ENCODE results near the gene INKA2.

DNA sequence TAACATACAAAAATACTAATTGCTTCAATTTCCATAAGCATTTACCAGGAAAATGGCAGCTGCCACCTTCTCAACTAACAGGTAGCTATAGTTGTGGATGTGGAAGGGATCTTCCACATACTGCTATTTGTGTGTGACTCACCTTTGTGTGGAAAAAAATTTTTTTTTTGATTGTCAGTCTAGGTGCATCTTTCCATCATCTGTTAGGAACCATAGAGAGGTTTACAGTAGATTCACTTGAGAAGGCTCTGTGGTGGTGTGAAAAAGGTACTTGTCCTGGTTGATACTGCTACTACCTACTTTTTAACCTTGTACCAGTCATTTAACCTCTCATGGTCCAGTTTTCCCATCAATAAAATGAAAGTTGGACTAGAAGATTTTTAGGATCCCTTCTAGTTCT is 29.4 kb upstream of the INKA2 start:
- TF ChIP-seq CTCF (IDR thresholded peaks at IDR 0.05) = no peak
- TF ChIP-seq JUND (IDR thresholded peaks at IDR 0.05) = no peak
- TF ChIP-seq, protein P1, sequence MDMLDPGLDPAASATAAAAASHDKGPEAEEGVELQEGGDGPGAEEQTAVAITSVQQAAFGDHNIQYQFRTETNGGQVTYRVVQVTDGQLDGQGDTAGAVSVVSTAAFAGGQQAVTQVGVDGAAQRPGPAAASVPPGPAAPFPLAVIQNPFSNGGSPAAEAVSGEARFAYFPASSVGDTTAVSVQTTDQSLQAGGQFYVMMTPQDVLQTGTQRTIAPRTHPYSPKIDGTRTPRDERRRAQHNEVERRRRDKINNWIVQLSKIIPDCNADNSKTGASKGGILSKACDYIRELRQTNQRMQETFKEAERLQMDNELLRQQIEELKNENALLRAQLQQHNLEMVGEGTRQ (IDR thresholded peaks at IDR 0.05; ENCODE audit: borderline replicate concordance, low read depth, low read length) = no peak
- no peak for TF ChIP-seq POLR2AphosphoS5 (IDR thresholded peaks at IDR 0.05; ENCODE audit: low read depth, low read length)
- TF ChIP-seq, protein P2, sequence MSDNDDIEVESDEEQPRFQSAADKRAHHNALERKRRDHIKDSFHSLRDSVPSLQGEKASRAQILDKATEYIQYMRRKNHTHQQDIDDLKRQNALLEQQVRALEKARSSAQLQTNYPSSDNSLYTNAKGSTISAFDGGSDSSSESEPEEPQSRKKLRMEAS (IDR thresholded peaks at IDR 0.05; ENCODE audit: low read depth) = no peak
- TF ChIP-seq, protein P3, sequence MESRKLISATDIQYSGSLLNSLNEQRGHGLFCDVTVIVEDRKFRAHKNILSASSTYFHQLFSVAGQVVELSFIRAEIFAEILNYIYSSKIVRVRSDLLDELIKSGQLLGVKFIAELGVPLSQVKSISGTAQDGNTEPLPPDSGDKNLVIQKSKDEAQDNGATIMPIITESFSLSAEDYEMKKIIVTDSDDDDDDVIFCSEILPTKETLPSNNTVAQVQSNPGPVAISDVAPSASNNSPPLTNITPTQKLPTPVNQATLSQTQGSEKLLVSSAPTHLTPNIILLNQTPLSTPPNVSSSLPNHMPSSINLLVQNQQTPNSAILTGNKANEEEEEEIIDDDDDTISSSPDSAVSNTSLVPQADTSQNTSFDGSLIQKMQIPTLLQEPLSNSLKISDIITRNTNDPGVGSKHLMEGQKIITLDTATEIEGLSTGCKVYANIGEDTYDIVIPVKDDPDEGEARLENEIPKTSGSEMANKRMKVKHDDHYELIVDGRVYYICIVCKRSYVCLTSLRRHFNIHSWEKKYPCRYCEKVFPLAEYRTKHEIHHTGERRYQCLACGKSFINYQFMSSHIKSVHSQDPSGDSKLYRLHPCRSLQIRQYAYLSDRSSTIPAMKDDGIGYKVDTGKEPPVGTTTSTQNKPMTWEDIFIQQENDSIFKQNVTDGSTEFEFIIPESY (IDR thresholded peaks at IDR 0.05; ENCODE audit: borderline replicate concordance, low read depth) = no peak
- TF ChIP-seq NFIC (IDR thresholded peaks at IDR 0.05; ENCODE audit: borderline replicate concordance) = no peak
- TF ChIP-seq, protein P4, sequence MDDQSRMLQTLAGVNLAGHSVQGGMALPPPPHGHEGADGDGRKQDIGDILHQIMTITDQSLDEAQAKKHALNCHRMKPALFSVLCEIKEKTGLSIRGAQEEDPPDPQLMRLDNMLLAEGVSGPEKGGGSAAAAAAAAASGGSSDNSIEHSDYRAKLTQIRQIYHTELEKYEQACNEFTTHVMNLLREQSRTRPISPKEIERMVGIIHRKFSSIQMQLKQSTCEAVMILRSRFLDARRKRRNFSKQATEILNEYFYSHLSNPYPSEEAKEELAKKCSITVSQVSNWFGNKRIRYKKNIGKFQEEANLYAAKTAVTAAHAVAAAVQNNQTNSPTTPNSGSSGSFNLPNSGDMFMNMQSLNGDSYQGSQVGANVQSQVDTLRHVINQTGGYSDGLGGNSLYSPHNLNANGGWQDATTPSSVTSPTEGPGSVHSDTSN (IDR thresholded peaks at IDR 0.05) = no peak
- no peak for TF ChIP-seq TCF12 (IDR thresholded peaks at IDR 0.05)
